ENCODE measurements around the gene GRM2. TPM values are rescaled to one million over a fixed set of nuclear protein-coding genes. Genes with fewer than 3 reads are reported as not detected.

Gene GRM2
- total and polyA plus RNA-seq, 10 of the 15 experiments (the other 5 are each of a cell fraction or from before 2014, with no cell fraction given): 0.01 to 0.14 (median 0.06) TPM; not detected in 5

DNA sequence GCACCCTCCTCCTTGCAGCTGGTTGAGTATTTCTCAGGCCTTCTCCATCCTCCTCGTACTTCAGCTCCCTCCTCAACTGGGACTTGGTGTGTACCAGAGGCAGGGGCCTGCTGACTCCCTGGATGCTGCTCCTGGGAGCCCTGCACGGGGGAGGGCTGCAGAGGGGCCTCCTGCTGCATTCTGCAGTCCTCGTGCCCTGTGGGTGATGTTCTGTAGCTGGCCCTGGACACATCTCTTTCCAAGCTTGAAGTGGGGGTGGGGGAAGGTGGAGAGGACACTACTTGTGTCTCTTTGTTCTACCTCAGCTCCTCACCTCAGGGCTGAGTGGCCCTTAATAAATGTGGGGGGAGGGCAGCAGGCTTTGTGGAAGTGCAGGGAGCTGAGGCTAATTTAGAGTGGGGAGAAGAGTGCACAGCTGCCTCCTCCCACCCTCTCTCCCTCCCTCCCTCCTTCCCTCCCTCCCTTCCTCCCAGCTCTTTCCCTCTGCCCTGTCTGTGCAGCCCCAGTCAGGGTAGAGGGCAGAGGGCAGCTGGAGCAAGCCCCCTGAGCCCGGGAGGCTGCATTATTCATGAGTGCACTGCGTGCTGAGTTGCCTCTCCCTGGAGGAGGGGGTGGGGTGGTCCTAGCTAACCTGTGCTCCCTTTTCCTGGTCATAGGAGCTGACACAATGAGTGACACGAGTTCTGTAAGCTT is 3.7 kb upstream of the GRM2 start:
- H3K4me1 ChIP-seq (ENCODE audit: control insufficient read depth, insufficient read depth, low read length): no peaks in the 10 kb centered on the region
- ATAC-seq (no peak), FAIRE-seq (no peak), DNase-seq (ENCODE audit: low read depth, low spot score) (no peak)
- ChIA-PET SMC1A (ENCODE audit: uncharacterized antibody, unreplicated experiment) (no interaction called here), CTCF (no interaction called here), RAD21 (ENCODE audit: unreplicated experiment) (no interaction called here), POLR2A (no interaction called here)
- WGBS (ENCODE audit: insufficient coverage, insufficient replicate concordance, low lambda C conversion rate, missing lambda C conversion rate): 74% methylated on average over 6 of the region's 6 CpGs
- intact Hi-C loops (cut with micrococcal nuclease; ENCODE audit: unreplicated experiment) (no loop called here), in situ Hi-C loops (cut with MboI) (no loop called here)
- no peak overlapping the region for H3K4me3 ChIP-seq
- no peak overlapping the region for H3K4me2 ChIP-seq (ENCODE audit: control insufficient read depth, insufficient read depth)
- H3K27me3 ChIP-seq (replicated peaks in 1 of 2; ENCODE audit: control insufficient read depth in 2 of 2, insufficient read depth in 2 of 2, low read length in 1 of 2): no peaks in the 10 kb centered on the region
- no peak overlapping the region for H2AFZ ChIP-seq (ENCODE audit: control insufficient read depth, low read depth, low read length)
- TF ChIP-seq TARDBP (IDR thresholded peaks at IDR 0.05; ENCODE audit: borderline replicate concordance): no peak
- TF ChIP-seq CHD4 (IDR thresholded peaks at IDR 0.05): no peak
- TF ChIP-seq, protein P1, sequence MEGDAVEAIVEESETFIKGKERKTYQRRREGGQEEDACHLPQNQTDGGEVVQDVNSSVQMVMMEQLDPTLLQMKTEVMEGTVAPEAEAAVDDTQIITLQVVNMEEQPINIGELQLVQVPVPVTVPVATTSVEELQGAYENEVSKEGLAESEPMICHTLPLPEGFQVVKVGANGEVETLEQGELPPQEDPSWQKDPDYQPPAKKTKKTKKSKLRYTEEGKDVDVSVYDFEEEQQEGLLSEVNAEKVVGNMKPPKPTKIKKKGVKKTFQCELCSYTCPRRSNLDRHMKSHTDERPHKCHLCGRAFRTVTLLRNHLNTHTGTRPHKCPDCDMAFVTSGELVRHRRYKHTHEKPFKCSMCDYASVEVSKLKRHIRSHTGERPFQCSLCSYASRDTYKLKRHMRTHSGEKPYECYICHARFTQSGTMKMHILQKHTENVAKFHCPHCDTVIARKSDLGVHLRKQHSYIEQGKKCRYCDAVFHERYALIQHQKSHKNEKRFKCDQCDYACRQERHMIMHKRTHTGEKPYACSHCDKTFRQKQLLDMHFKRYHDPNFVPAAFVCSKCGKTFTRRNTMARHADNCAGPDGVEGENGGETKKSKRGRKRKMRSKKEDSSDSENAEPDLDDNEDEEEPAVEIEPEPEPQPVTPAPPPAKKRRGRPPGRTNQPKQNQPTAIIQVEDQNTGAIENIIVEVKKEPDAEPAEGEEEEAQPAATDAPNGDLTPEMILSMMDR (IDR thresholded peaks at IDR 0.05 in 2 of 3, conservative IDR thresholded peaks at IDR 0.05 in 1 of 3; ENCODE audit: control insufficient read depth in 2 of 3, extremely low read depth in 1 of 3, insufficient read depth in 1 of 3, low read depth in 3 of 3, low read length in 3 of 3): no peak
- no peaks in the 10 kb centered on the region for H4K20me1 ChIP-seq (ENCODE audit: control insufficient read depth, insufficient read depth)
- no TSS peak for BruUV-seq (replicated peaks)
- peaks cover 3 to 27% of the 10 kb centered on the region in 2 experiments; a peak in 3 of 4 replicates for H3K36me3 ChIP-seq (ENCODE audit: control insufficient read depth in 2 of 2, insufficient read depth in 2 of 2, low read length in 1 of 2)
- H3K79me2 ChIP-seq (ENCODE audit: control insufficient read depth, insufficient read depth, low read length): no peaks in the 10 kb centered on the region
- H3K27ac ChIP-seq (ENCODE audit: control insufficient read depth, insufficient read depth): no peak overlapping the region
- no peak overlapping the region for H3K9ac ChIP-seq (ENCODE audit: control insufficient read depth, insufficient read depth, low read length)
- H3K9me3 ChIP-seq (replicated peaks; ENCODE audit: control insufficient read depth, insufficient read depth, low read length): no peaks in the 10 kb centered on the region
